HG03575 (cell line): ENCODE measurements around the gene NRSN1.

Source experiments
- ATAC-seq: cut with Tn5 transposase; IDR thresholded peaks from one replicate; pipeline ENCODE4 v1.9.1; 2021; ENCODE audit not compliant: unreplicated experiment, insufficient number of reproducible peaks, low FRiP score; ENCODE audit errors: extremely low read depth

NRSN1 gene

GRCh38 chr6:24194978-24195700 is 69.1 kb downstream of the NRSN1 start:
- no peak for ATAC-seq

GRCh38 chr6:24195836-24196597 is 70.0 kb downstream of the NRSN1 start:
- no peak for ATAC-seq
